Measurements from ENCODE around the gene FIBP.

The FIBP gene

GRCh38 chr11:65854161-65854592, 34.1 kb downstream of the FIBP start:
- peak; percentile 13 for DNase-seq (ENCODE audit: low read depth)
- no peak for TF ChIP-seq CTCF (IDR thresholded peaks at IDR 0.05; ENCODE audit: insufficient read depth, low read depth, low read length, missing control alignments)
- no peak overlapping the region for H3K4me3 ChIP-seq (ENCODE audit: low read depth, low read length)

DNA sequence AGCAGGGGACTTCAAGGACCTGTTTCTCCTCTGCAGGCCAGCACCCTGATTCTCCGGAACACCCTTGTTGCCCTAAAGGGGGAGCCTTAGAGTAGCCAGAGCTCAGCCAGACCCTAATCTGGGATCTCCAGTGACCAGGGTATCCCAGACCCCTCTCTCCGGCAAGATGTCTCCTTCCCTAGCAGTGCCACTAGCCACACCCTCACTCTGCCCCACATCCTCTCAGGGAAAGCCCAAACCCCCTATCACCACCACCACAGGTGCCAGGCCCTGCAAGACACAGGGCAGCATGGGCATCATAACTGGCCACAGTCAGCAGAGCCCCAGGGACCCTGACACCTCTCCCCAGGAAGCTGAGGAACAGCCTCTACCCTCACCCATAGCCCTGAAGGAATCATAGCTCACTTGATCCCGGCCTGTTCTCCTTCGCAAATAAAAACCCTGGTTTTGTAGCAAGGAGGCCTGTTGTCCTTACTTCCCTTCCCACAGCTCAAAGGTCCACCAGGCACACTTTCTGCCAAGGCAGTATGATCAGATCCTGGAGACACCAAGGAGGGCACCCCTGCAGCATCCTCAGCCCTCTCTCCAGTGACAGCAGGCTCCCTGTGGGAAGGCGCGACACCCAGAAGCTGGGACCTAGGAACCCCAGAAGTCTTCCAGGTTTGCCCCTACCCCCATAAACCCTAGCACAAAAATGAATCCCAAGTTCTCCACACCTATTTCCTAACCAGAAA, 34.9 kb downstream of the FIBP start:
- DNase-seq (ENCODE audit: low read depth) = peak; percentile 41
- no peak overlapping the region for H3K4me3 ChIP-seq (ENCODE audit: low read depth, low read length)
- no peak for TF ChIP-seq CTCF (IDR thresholded peaks at IDR 0.05; ENCODE audit: insufficient read depth, low read depth, low read length, missing control alignments)

DNA sequence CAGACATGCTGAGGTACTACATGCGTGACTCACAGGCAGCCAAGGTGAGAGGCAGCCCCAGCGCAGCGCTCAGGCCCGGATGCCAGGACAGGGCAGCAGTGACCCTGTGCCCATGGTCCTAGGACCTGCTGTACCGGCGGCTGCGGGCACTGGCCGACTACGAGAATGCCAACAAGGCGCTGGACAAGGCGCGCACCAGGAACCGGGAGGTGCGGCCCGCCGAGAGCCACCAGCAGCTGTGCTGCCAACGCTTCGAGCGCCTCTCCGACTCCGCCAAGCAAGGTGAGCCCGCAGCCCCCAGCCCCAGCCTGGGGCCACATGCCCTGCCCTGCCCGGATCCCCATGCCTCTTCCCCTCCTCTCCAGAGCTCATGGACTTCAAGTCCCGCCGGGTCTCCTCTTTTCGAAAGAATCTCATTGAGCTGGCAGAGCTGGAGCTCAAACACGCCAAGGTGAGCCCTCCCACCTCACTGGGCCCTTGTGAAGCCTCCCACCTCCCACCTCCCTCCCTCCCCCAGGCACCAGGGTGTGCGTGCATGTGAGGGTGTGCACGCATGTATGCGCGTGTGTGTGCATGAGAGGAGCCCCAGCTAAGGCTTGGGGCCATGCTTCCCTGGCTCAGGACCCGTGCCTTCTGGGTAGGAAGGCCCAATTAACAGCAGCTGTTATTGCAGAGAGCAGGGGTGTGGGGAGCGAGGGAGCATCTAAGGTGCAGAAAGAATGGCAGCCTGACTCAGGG, 35.6 kb downstream of the FIBP start:
- peak; percentile 41 for DNase-seq (ENCODE audit: low read depth)
- no peak for TF ChIP-seq CTCF (IDR thresholded peaks at IDR 0.05; ENCODE audit: insufficient read depth, low read depth, low read length, missing control alignments)
- no peak overlapping the region for H3K4me3 ChIP-seq (ENCODE audit: low read depth, low read length)

DNA sequence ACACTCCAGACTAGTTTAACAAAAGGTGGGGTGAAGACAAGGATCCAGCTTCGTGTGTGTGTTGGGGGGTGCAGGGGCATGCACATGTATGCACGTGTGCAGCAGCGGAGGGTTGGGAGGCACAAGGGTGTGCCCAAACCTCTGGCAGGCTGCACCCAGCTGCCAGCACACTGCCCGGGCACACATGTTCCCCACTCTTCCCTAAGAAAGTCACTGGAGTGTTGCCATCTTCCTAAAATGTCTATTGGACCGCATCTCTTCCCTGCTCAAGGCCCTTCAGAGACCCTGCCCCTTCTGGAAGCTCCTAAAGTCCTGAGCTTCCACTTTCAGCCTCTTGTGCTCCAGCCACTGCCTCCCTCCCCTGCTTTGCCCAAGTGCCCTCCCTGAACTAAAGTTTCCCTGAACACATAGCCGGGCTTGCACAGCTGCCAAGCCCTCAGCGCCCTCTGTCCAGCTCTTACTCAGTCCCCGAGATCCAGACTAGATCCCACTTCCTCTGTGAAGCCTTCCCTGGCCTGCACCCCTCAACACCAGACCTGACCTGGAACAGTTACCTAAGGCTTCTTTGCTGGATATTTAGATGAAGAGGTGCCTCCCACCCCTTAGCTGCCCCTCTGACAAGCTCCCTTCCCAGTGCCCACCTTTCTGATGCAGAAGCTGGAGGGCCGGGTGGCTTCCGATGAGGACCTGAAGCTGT, 36.3 kb downstream of the FIBP start:
- no peak for TF ChIP-seq CTCF (IDR thresholded peaks at IDR 0.05; ENCODE audit: insufficient read depth, low read depth, low read length, missing control alignments)
- no peak overlapping the region for H3K4me3 ChIP-seq (ENCODE audit: low read depth, low read length)
- peak; percentile 43 for DNase-seq (ENCODE audit: low read depth)

DNA sequence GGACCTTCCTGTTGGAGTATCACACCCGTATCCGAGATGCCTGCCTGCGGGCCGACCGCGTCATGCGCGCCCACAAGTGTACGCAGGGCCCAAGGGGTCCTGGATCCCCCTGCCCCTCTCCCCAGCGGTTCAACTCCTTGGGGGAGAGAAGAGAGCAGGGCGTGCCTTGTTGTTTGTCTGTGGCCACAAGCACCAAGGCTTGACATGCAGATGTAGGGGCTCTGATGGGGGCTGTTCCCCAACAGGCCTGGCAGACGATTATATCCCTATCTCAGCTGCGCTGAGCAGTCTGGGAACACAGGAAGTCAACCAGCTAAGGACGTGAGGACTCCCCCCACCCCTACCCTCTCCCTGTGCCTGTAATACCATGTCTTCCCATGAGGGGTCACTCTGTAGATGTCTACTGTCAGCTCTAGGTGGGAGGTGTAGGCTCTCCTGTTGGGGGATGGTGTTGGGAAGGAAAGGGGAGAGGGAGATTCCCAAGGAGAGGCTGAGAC, 37.1 kb downstream of the FIBP start:
- no peak overlapping the region for H3K4me3 ChIP-seq (ENCODE audit: low read depth, low read length)
- peak; percentile 60 for DNase-seq (ENCODE audit: low read depth)
- peak; percentile 50 for TF ChIP-seq CTCF (IDR thresholded peaks at IDR 0.05; ENCODE audit: insufficient read depth, low read depth, low read length, missing control alignments)

DNA sequence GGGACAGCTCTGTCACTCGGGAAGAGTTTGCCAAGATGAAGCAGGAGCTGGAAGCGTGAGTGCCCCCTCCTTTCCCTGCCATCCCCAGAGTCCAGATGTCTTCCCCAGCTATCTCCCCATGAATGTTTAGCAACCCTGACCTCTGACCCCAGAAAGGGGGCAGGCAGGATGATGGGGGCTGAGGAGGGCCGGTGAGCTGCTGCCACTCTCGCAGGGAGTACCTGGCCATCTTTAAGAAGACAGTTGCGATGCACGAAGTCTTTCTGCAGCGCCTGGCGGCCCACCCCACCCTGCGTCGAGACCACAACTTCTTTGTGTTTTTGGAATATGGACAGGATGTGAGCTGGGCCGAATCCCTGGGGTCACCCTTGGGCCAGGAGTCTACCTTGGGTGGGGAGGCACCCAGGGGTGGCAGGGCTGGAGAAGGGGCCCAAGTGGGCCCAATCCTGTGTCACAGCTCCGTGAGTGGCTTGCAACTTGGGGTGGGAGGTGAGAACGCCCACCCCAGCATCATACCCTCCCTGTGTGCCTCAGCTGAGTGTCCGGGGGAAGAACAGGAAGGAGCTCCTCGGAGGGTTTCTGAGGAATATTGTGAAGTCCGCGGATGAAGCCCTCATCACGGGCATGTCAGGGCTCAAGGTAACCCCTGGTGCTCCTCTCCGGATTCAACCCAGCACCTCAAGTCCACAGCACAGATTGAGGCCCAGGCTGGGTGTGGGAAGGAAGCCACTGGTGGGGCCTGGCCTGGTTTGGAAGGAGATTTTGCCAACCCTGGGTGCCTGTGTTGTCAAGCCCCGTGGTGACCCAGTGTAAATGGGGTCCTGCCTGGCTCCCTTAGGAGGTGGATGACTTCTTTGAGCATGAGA, 37.8 kb downstream of the FIBP start:
- no peak overlapping the region for H3K4me3 ChIP-seq (ENCODE audit: low read depth, low read length)
- no peak for TF ChIP-seq CTCF (IDR thresholded peaks at IDR 0.05; ENCODE audit: insufficient read depth, low read depth, low read length, missing control alignments)
- DNase-seq (ENCODE audit: low read depth) = peak; percentile 21

All from GM12865 (cell line).